Lower lobe of right lung (tissue), 2 donors: ENCODE measurements around the gene FAM53B. TPM values are rescaled to one million over a fixed set of nuclear protein-coding genes. Genes with fewer than 3 reads are reported as not detected.

Experiments
- ATAC-seq, 2 donors: fragments of 200-7000 bp; cut with Tn5 transposase; one replicate each; pipeline ENCODE4 v1.9.1; 2020 to 2022; ENCODE audit warnings: mild to moderate bottlenecking in 2 of 2, moderate library complexity in 2 of 2
- DNase-seq: peaks from one replicate; pipeline ENCODE4 v3.0.0-alpha.2; 2020
- H3K27ac ChIP-seq: fragments of 200-600 bp; one replicate; pipeline ENCODE4 v1.8.0; 2022
- H3K27me3 ChIP-seq: fragments of 200-600 bp; one replicate; pipeline ENCODE4 v1.8.0; 2022; ENCODE audit warnings: low read depth
- H3K36me3 ChIP-seq: fragments of 200-600 bp; one replicate; pipeline ENCODE4 v1.8.0; 2022; ENCODE audit warnings: mild to moderate bottlenecking
- H3K4me1 ChIP-seq: fragments of 200-600 bp; one replicate; pipeline ENCODE4 v1.8.0; 2022
- H3K4me3 ChIP-seq: fragments of 200-600 bp; one replicate; pipeline ENCODE4 v1.8.0; 2022; ENCODE audit warnings: mild to moderate bottlenecking
- H3K9me3 ChIP-seq: fragments of 200-600 bp; one replicate; pipeline ENCODE4 v1.8.0; 2022
- CTCF ChIP-seq: fragments of 200-600 bp; IDR thresholded peaks from one replicate; pipeline ENCODE4 v1.8.0; 2022; ENCODE audit warnings: antibody characterized with exemption, mild to moderate bottlenecking
- intact Hi-C: fragments of 100-400 bp; cut with DNase I; formaldehyde crosslinking; loops from one replicate; pipeline ENCODE4 v1.11.0; 2022
- total RNA-seq: library from RNA; stranded (reverse); fragmentation: NEBNext Ultra II Directional; extraction: Animal tissue kit (Norgen Biotek cat#: 25700); gene quantifications from one replicate; pipeline ENCODE4 v1.2.1, GENCODE V29; 2021
- donor health status: DM: no; HTN: yes; CAD: no; lungs with severe emphysema.

Gene FAM53B
- total RNA-seq, 1 donor from 2014 or later = 40.7 TPM

DNA sequence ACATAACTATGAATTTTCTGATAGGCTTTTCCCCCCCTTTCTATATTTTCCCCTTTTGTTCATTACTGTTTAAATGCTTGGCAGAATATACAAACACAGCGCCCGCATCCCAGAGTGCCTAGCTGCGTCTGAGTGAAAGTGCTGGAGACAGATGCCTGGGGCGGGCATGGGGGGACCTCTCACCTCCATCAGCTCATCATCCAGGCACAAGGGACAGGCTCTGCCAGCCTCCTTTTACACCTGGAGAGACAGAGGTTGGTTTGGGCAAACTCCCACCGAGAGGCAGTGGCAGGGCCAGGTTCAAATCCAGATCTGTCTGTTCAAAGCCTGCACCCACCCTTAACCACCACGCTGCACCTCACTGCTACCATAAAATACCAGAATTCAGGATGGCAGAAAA, 104.5 kb downstream of the FAM53B start:
- Histone ChIP-seq H3K27me3 (no peaks in the 10 kb centered on the region), H3K27ac (no peak overlapping the region), H3K4me3 (no peak overlapping the region), H3K4me1 (peaks cover 78% of the 10 kb centered on the region), H3K36me3 (no peaks in the 10 kb centered on the region), H3K9me3 (no peaks in the 10 kb centered on the region)
- ATAC-seq = no peak
- intact Hi-C loops = loop anchor here (10.0 kb wide), 1 partner anchor 105 kb away; the partner anchor contains the start of gene FAM53B
- DNase-seq = no peak
- no peak for TF ChIP-seq CTCF

DNA sequence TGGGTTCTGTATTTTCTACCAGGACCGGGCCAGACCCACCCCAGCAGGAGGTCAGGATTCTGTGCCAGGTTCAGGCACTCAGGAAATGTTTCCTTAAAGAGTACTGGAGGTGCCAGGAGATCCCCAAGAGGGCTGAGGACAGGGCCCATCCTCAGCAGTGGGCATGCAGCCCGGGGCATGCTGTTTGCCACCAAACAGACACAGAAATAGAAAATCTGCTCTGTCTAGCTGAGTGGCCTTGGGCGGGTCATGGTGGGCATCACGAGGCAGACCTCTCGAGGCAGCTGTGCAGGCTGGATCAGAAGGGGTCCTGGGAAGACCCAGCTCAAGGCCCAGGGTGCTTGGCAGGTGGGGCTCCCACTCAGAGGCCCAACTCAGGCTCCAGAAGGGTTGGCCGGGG, 105.0 kb downstream of the FAM53B start:
- no peak for ATAC-seq
- no peak overlapping the region for H3K4me3 ChIP-seq
- no peak for DNase-seq
- H3K27ac ChIP-seq = no peak overlapping the region
- intact Hi-C loops = loop anchor here (10.0 kb wide), 1 partner anchor 106 kb away; the partner anchor contains the start of gene FAM53B
- no peaks in the 10 kb centered on the region for H3K27me3 ChIP-seq
- no peak for TF ChIP-seq CTCF
- H3K36me3 ChIP-seq = no peaks in the 10 kb centered on the region
- H3K4me1 ChIP-seq = peaks cover 74% of the 10 kb centered on the region
- H3K9me3 ChIP-seq = no peaks in the 10 kb centered on the region

GRCh38 chr10:124637746-124638145, 106.4 kb downstream of the FAM53B start:
- H3K27ac ChIP-seq = no peak overlapping the region
- H3K4me1 ChIP-seq = peaks cover 69% of the 10 kb centered on the region
- no peaks in the 10 kb centered on the region for H3K36me3 ChIP-seq
- no peaks in the 10 kb centered on the region for H3K27me3 ChIP-seq
- intact Hi-C loops = loop anchor here (10.0 kb wide), 1 partner anchor 107 kb away; the partner anchor contains the start of gene FAM53B
- ATAC-seq (no peak), DNase-seq (no peak)
- TF ChIP-seq CTCF = no peak
- no peaks in the 10 kb centered on the region for H3K9me3 ChIP-seq
- H3K4me3 ChIP-seq = no peak overlapping the region

DNA sequence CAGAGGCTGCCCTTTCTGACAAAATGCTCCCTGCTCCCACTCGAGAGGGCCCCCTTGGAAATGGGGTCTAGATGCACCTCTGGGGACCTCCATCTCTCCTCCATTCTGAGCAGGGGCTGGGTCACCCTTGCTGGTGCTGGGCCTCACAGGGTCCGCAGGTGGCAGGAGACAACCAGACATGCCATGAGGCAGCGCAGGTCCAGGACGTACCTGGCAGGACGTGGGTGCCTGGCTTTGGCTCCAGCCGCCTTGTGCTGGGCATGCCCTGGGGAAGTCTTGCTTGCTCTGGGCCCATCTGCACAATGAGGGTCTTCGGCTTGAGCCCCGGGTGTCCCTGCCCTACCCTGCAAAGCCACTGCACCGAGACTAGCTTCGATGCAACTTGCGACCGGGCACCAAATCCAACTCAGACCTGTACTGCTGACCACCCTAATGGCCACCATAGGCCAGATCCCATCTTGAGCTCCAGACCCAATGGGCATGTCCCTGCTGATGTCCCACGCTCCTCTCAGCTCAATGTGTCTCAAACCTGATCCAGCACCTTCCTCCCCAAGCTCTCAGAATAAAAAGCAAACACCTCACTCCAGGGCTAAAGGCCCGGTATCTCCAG, 107.0 kb downstream of the FAM53B start:
- Histone ChIP-seq H3K4me1 (peaks cover 69% of the 10 kb centered on the region), H3K27ac (no peak overlapping the region), H3K4me3 (no peak overlapping the region), H3K9me3 (no peaks in the 10 kb centered on the region), H3K27me3 (no peaks in the 10 kb centered on the region), H3K36me3 (no peaks in the 10 kb centered on the region)
- intact Hi-C loops = loop anchor here (10.0 kb wide), 1 partner anchor 108 kb away; the partner anchor contains the start of gene FAM53B
- ATAC-seq (no peak), DNase-seq (no peak)
- no peak for TF ChIP-seq CTCF

GRCh38 chr10:124636271-124636995, 107.7 kb downstream of the FAM53B start:
- ATAC-seq (no peak), DNase-seq (no peak)
- Histone ChIP-seq H3K27ac (no peak overlapping the region), H3K36me3 (no peaks in the 10 kb centered on the region), H3K9me3 (no peaks in the 10 kb centered on the region), H3K4me3 (no peak overlapping the region), H3K4me1 (peaks cover 68% of the 10 kb centered on the region), H3K27me3 (no peaks in the 10 kb centered on the region)
- no peak for TF ChIP-seq CTCF
- intact Hi-C loops = loop anchor here (10.0 kb wide), 1 partner anchor 108 kb away; the partner anchor contains the start of gene FAM53B
